CD4-positive, alpha-beta T cell treated with Interleukin-17A for 4 hours (primary cell): ENCODE results near the gene CXCL11.
"Not testable (repeated sequence)": the region's sequence is repeated elsewhere in the genome, so short reads cannot be mapped to it uniquely, and the experiment has no call there.

Experiments
- DNase-seq: peaks from one replicate; pipeline ENCODE4 v3.0.0-alpha.2; 2020; ENCODE audit warnings: mixed read lengths

CXCL11 gene

DNA sequence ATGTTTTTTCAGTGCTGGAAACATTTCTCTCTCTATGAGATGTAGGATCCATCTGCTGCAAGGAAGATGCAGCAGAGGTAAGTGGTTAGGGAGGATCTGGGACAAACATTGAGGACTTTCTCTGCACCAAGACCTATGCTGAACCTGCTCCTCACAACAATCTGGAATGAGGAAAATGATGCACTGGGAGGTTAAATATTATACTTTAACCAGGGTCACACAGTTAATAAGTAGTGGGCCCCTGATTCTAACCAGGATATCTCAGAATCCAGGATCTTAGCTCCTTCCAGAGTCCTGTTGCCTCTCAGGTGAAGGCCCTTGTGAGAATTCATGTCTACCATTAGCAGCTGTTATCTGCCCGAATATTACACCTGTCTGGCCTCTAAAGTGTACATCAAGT, 35.6 kb downstream of the CXCL11 start:
- DNase-seq = no peak

DNA sequence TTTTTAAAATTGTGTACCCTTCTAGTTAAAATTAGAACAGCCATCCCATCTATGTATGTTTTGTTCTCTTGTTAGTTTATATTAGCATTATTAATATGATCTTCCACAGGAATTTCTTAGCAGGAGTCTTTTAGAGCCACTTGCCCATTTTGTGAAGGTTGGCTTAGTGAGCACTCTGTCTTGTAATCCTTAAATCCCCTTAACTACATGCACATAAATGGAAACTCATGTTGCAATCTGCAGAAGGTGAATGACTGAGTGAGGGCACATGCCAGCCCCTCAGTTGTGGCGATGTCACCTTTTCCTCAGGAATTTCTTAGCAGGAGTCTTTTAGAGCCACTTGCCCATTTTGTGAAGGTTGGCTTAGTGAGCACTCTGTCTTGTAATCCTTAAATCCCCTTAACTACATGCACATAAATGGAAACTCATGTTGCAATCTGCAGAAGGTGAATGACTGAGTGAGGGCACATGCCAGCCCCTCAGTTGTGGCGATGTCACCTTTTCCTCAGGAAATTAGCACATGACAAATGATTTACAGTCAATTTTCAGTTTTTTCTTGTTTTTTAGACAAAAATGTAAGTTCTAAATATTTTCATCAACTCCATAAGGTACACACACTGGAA, 37.2 kb downstream of the CXCL11 start:
- not testable (repeated sequence) for DNase-seq

DNA sequence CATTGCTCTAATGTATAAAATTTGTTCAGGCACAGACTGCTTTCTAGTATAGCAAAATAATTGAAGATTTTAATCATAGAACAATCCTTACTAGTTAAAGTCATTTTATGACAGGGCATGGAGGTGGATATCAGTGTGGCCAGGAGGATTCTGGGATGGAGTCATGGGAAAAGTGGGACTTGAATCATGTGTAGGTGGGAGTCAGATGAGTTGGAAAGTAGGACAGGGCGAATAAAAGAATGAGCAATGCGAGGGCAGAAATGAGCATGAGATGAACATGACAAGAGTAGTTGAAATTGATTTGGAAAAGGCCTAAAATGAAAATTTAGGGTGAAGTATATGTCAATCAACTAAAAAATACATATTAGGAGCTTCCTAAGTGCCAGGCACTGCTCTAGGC, 37.9 kb downstream of the CXCL11 start:
- DNase-seq = no peak

DNA sequence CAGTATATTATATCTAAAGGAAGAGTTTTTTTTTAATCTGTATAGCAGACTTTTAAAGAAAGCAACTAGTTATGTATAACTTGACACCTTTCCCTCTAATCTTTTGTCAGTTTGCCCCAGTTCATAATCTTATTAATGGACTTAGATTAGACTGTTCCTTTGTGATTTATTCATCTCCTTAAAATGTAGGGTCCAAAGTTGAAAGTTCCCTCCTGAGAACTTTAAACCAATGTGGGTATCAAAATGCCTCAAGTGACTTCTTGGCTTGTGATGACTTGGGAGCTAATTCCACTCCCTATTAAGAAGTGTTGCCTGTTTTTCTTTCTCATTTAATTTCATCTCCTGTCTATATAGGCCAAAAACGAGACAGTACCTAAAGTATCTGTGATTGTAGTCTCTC, 38.8 kb downstream of the CXCL11 start:
- DNase-seq = no peak

DNA sequence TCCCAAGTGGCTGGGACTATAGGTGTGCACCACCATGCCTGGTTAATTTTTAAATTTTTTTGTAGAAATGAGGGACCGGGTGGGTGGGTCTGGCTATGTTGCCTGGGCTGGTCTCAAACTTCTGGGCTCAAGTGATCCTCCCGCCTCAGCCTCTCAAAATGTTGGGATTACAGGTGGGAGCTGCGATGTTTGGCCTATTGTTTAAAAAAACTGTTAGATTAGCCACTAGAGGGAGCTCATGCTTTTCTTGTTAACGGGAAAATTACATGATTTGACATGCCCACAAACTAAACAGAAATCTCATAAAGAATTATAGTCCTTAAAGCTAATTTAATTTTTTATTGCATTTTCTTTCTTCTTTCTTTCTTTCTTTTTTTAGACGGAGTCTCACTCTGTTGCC, 40.1 kb downstream of the CXCL11 start:
- no peak for DNase-seq

DNA sequence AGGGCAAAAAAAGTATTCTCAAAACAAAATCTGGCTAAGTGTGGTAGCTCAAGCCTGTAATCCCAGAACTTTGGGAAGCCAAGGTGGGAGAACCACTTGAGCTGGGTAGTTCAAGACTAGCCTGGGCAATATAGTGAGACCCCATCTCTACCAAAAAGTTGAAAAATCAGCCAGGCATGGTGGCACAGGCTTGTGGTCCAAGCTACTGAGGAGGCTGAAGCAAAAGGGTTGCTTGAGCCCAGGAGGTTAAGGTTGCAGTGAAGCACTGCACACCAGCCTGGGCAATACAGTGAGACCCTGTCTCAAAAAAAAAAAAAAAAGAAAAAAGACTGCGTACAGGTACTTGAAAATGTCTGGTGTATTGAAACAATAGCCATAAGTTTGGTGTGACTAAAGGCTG, 43.4 kb downstream of the CXCL11 start:
- DNase-seq = no peak

DNA sequence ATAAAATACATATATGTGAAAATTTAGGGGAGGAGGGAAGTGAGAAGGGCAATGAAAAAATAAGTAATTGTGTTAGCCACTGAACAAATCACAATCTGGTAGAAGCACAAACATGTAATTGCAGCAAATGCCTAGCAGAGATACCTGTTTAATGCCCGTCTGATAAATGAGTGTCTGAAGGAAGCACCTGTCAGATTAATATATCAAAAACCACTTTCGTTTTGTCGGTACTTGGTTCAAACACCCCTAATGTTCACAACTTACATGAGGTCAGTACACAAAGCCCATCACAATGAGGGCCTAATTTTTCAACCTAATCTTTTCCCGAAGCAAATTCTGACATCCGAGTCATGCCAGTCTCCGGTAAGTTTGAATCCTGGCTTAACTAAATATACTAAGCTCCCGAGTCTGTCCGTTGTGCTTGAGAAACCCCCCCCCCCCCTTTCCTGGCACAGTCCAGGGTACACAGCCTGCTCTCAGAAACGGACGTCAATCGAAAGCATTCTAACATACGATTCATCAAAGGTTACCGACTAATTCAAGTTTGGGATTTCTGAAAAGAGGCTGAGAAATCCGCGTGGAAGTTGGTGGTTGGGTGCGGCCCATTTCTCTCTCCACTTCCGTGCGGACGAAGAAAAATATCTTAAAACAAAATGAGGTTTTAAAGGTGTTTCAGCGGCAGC, 45.9 kb downstream of the CXCL11 start:
- DNase-seq = no peak

DNA sequence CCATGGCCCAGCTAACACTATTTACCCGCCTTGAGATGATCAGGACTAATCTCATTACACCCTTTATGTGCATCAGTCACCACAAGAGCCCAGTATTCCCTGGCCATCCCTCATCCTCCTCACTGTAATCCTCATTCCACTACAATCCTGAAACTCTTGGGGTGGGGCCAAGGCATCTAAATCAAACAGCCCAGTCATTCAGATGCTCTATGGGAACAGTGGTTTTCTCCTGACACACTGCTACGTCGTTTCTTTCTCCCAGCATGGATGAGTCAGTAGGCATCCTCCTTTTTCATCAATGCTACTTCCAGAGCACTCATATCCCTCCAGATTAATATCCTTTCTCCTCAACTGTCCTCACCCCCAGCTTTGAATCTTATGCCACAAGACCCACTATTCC, 50.8 kb downstream of the CXCL11 start:
- no peak for DNase-seq
